ENCODE data around the gene AP4B1.

DNA sequence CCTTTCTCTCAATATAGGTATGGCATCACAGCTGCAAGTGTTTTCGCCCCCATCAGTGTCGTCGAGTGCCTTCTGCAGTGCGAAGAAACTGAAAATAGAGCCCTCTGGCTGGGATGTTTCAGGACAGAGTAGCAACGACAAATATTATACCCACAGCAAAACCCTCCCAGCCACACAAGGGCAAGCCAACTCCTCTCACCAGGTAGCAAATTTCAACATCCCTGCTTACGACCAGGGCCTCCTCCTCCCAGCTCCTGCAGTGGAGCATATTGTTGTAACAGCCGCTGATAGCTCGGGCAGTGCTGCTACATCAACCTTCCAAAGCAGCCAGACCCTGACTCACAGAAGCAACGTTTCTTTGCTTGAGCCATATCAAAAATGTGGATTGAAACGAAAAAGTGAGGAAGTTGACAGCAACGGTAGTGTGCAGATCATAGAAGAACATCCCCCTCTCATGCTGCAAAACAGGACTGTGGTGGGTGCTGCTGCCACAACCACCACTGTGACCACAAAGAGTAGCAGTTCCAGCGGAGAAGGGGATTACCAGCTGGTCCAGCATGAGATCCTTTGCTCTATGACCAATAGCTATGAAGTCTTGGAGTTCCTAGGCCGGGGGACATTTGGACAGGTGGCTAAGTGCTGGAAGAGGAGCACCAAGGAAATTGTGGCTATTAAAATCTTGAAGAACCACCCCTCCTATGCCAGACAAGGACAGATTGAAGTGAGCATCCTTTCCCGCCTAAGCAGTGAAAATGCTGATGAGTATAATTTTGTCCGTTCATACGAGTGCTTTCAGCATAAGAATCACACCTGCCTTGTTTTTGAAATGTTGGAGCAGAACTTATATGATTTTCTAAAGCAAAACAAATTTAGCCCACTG is 36.0 kb upstream of the AP4B1 start:
- TF ChIP-seq ZNF274 (IDR thresholded peaks at IDR 0.05; ENCODE audit: low read length) (no peak), ZNF274 (tag by site-specific recombination; IDR thresholded peaks at IDR 0.05; ENCODE audit: borderline replicate concordance) (no peak), ZNF112 (tag by site-specific recombination; IDR thresholded peaks at IDR 0.05) (no peak), SALL2 (tag by site-specific recombination; IDR thresholded peaks at IDR 0.05; ENCODE audit: borderline replicate concordance) (no peak), ZSCAN30 (tag by site-specific recombination; IDR thresholded peaks at IDR 0.05) (no peak)
- TF ChIP-seq, protein P1, sequence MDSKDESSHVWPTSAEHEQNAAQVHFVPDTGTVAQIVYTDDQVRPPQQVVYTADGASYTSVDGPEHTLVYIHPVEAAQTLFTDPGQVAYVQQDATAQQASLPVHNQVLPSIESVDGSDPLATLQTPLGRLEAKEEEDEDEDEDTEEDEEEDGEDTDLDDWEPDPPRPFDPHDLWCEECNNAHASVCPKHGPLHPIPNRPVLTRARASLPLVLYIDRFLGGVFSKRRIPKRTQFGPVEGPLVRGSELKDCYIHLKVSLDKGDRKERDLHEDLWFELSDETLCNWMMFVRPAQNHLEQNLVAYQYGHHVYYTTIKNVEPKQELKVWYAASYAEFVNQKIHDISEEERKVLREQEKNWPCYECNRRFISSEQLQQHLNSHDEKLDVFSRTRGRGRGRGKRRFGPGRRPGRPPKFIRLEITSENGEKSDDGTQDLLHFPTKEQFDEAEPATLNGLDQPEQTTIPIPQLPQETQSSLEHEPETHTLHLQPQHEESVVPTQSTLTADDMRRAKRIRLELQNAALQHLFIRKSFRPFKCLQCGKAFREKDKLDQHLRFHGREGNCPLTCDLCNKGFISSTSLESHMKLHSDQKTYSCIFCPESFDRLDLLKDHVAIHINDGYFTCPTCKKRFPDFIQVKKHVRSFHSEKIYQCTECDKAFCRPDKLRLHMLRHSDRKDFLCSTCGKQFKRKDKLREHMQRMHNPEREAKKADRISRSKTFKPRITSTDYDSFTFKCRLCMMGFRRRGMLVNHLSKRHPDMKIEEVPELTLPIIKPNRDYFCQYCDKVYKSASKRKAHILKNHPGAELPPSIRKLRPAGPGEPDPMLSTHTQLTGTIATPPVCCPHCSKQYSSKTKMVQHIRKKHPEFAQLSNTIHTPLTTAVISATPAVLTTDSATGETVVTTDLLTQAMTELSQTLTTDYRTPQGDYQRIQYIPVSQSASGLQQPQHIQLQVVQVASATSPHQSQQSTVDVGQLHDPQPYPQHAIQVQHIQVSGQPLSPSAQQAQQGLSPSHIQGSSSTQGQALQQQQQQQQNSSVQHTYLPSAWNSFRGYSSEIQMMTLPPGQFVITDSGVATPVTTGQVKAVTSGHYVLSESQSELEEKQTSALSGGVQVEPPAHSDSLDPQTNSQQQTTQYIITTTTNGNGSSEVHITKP (tag by site-specific recombination; IDR thresholded peaks at IDR 0.05), result no peak
- TF ChIP-seq, protein P2, sequence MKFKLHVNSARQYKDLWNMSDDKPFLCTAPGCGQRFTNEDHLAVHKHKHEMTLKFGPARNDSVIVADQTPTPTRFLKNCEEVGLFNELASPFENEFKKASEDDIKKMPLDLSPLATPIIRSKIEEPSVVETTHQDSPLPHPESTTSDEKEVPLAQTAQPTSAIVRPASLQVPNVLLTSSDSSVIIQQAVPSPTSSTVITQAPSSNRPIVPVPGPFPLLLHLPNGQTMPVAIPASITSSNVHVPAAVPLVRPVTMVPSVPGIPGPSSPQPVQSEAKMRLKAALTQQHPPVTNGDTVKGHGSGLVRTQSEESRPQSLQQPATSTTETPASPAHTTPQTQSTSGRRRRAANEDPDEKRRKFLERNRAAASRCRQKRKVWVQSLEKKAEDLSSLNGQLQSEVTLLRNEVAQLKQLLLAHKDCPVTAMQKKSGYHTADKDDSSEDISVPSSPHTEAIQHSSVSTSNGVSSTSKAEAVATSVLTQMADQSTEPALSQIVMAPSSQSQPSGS (tag by site-specific recombination; IDR thresholded peaks at IDR 0.05; ENCODE audit: low read depth), result no peak
- TF ChIP-seq, protein P3, sequence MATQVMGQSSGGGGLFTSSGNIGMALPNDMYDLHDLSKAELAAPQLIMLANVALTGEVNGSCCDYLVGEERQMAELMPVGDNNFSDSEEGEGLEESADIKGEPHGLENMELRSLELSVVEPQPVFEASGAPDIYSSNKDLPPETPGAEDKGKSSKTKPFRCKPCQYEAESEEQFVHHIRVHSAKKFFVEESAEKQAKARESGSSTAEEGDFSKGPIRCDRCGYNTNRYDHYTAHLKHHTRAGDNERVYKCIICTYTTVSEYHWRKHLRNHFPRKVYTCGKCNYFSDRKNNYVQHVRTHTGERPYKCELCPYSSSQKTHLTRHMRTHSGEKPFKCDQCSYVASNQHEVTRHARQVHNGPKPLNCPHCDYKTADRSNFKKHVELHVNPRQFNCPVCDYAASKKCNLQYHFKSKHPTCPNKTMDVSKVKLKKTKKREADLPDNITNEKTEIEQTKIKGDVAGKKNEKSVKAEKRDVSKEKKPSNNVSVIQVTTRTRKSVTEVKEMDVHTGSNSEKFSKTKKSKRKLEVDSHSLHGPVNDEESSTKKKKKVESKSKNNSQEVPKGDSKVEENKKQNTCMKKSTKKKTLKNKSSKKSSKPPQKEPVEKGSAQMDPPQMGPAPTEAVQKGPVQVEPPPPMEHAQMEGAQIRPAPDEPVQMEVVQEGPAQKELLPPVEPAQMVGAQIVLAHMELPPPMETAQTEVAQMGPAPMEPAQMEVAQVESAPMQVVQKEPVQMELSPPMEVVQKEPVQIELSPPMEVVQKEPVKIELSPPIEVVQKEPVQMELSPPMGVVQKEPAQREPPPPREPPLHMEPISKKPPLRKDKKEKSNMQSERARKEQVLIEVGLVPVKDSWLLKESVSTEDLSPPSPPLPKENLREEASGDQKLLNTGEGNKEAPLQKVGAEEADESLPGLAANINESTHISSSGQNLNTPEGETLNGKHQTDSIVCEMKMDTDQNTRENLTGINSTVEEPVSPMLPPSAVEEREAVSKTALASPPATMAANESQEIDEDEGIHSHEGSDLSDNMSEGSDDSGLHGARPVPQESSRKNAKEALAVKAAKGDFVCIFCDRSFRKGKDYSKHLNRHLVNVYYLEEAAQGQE (tag by site-specific recombination; IDR thresholded peaks at IDR 0.05), result no peak
- TF ChIP-seq, protein P4, sequence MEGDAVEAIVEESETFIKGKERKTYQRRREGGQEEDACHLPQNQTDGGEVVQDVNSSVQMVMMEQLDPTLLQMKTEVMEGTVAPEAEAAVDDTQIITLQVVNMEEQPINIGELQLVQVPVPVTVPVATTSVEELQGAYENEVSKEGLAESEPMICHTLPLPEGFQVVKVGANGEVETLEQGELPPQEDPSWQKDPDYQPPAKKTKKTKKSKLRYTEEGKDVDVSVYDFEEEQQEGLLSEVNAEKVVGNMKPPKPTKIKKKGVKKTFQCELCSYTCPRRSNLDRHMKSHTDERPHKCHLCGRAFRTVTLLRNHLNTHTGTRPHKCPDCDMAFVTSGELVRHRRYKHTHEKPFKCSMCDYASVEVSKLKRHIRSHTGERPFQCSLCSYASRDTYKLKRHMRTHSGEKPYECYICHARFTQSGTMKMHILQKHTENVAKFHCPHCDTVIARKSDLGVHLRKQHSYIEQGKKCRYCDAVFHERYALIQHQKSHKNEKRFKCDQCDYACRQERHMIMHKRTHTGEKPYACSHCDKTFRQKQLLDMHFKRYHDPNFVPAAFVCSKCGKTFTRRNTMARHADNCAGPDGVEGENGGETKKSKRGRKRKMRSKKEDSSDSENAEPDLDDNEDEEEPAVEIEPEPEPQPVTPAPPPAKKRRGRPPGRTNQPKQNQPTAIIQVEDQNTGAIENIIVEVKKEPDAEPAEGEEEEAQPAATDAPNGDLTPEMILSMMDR (tag by site-specific recombination; IDR thresholded peaks at IDR 0.05), result no peak
- TF ChIP-seq, protein P5, sequence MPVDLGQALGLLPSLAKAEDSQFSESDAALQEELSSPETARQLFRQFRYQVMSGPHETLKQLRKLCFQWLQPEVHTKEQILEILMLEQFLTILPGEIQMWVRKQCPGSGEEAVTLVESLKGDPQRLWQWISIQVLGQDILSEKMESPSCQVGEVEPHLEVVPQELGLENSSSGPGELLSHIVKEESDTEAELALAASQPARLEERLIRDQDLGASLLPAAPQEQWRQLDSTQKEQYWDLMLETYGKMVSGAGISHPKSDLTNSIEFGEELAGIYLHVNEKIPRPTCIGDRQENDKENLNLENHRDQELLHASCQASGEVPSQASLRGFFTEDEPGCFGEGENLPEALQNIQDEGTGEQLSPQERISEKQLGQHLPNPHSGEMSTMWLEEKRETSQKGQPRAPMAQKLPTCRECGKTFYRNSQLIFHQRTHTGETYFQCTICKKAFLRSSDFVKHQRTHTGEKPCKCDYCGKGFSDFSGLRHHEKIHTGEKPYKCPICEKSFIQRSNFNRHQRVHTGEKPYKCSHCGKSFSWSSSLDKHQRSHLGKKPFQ (tag by site-specific recombination; IDR thresholded peaks at IDR 0.05), result no peak
- TF ChIP-seq, protein P6, sequence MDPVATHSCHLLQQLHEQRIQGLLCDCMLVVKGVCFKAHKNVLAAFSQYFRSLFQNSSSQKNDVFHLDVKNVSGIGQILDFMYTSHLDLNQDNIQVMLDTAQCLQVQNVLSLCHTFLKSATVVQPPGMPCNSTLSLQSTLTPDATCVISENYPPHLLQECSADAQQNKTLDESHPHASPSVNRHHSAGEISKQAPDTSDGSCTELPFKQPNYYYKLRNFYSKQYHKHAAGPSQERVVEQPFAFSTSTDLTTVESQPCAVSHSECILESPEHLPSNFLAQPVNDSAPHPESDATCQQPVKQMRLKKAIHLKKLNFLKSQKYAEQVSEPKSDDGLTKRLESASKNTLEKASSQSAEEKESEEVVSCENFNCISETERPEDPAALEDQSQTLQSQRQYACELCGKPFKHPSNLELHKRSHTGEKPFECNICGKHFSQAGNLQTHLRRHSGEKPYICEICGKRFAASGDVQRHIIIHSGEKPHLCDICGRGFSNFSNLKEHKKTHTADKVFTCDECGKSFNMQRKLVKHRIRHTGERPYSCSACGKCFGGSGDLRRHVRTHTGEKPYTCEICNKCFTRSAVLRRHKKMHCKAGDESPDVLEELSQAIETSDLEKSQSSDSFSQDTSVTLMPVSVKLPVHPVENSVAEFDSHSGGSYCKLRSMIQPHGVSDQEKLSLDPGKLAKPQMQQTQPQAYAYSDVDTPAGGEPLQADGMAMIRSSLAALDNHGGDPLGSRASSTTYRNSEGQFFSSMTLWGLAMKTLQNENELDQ (tag by site-specific recombination; IDR thresholded peaks at IDR 0.05; ENCODE audit: low read depth), result no peak
